Fibroblast of villous mesenchyme (primary cell): ENCODE data around the gene GLRA3. TPM values are rescaled to one million over a fixed set of nuclear protein-coding genes. Genes with fewer than 3 reads are reported as not detected.

Source experiments
- DNase-seq: peaks from one replicate; pipeline ENCODE4 v3.0.0-alpha.2; 2010; ENCODE audit warnings: low read depth
- H3K4me3 ChIP-seq: 2 replicates; pipeline ENCODE4 v1.5.1; 2011; ENCODE audit warnings: low read depth, mild to moderate bottlenecking, low read length
- total RNA-seq: library from RNA; depleted of rRNA; stranded (reverse); fragments of >200 nt; gene quantifications from 2 replicates; pipeline ENCODE4 v1.2.3, GENCODE V29; 2012
- TF ChIP-seq, protein P1 (sequence below): IDR thresholded peaks from 2 replicates; pipeline ENCODE4 v1.5.1; 2012; ENCODE audit warnings: low read depth, mild to moderate bottlenecking, low read length; ENCODE audit not compliant: insufficient read depth

Gene GLRA3
- total RNA-seq, 1 donor = not detected

DNA sequence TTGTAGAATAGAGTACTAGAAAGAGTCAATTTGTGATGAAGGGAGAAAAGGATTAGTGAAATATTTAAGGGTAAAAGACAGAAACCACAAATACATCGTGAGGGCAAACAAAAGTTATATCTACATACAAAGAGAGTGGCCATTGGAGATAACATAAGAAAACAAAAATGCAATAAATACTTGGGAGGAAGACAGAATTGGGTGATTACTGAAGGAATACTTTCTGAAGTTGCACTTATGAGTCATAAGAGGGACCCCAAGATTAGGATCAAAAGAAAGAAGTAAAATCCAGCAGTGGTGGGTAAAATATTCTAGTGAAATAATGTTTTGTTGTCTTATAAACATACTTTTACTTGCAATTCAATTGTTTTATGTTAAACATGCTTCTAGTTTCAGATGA is 53.7 kb downstream of the GLRA3 start:
- no peak for DNase-seq
- TF ChIP-seq, protein P1, sequence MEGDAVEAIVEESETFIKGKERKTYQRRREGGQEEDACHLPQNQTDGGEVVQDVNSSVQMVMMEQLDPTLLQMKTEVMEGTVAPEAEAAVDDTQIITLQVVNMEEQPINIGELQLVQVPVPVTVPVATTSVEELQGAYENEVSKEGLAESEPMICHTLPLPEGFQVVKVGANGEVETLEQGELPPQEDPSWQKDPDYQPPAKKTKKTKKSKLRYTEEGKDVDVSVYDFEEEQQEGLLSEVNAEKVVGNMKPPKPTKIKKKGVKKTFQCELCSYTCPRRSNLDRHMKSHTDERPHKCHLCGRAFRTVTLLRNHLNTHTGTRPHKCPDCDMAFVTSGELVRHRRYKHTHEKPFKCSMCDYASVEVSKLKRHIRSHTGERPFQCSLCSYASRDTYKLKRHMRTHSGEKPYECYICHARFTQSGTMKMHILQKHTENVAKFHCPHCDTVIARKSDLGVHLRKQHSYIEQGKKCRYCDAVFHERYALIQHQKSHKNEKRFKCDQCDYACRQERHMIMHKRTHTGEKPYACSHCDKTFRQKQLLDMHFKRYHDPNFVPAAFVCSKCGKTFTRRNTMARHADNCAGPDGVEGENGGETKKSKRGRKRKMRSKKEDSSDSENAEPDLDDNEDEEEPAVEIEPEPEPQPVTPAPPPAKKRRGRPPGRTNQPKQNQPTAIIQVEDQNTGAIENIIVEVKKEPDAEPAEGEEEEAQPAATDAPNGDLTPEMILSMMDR = no peak
- H3K4me3 ChIP-seq = no peak overlapping the region

DNA sequence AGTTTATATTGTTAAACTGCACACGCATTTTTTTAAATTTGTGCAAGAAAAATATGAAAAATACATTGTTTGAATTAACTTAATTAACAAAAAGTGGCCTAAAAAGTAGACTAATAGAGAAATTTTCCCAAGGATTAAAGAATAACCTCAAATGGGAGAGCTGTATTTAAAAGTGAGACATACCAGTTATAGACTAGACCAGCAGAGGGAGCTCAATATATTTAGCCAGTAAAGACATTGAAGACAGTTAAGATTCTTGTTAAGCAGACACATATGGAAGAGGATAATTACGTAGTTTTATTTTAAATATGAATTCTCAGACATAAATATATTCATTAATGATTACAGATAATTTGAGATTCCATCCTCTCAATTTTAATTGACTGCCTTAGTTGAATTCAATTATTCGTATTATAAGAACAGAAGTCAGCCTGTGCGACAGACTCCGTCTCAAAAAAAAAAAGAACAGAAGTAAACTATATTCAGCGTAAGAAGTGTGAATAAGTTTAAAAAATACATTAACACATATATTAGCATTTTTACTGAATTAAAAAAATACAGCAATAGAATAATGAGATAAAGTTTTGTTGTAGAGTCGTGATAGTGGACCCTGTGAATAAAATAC is 64.8 kb downstream of the GLRA3 start:
- no peak overlapping the region for H3K4me3 ChIP-seq
- peak; percentile 49 for DNase-seq
- TF ChIP-seq, protein P1 = peak; percentile 61

DNA sequence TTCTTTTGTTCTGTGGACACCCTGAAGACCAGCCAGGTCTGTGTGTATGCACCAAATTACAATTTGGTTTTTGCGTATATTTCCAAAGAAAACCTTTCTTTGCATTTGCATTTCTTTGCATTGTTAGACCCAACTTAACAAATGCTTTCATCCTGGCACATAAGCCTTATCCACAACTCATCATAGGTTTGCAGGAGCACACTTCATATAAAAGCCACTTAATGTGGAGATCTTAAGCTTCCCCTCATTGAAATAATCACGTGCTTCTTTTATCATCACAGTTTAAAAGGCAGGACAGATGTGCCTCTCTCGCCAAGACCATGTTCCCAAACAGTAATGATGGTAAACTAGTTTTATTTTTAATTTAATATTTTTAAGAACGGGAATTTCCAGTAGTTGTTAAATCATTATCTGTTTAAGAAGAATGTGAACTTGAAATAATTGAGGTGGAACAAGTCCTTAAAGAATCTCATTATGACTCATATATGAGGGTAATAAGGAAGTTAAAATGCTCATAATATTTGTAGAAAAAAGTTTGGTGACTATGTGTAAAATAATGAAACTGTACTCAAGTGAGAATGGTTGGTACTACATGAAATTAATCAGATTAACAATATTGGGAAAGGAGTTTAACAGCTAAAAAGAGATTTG is 65.5 kb downstream of the GLRA3 start:
- TF ChIP-seq, protein P1 = no peak
- no peak overlapping the region for H3K4me3 ChIP-seq
- no peak for DNase-seq

DNA sequence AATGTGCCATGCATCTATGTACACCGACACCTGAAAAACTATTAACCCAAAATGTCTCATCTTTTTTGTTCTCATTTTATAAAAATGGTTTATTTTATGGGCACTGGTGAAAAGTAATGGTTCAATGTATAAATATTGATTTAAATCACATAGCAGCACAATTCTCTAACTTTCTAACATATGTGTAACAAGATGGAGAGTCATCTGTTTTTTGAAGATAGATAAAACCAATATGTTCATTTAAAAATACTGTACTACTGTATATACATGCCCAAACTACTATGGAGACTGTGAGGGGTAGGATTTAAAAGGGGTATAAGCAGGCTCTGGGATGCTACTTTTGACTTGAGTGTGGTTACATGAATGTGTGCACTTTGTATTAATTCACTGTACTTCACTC is 67.6 kb downstream of the GLRA3 start:
- TF ChIP-seq, protein P1 = no peak
- no peak overlapping the region for H3K4me3 ChIP-seq

DNA sequence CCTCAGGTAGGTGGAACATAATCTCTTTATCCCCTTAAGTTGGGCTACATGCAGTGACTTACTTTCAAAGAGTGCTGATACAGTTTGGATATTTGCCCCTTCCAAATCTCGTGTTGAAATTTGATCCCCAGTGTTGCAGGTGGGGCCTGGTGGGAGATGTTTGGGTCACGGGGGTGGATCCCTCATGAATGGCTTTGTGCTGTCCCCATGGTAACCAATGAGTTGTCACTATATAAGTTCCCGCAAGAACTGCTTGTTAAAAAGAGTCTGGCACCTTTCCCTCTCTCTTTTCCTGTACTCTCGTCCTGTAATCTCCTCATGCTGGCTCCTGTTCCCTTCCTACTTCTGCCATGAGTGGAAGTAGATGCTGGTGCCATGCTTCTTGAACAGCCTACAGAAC is 71.3 kb downstream of the GLRA3 start:
- TF ChIP-seq, protein P1 = no peak
- DNase-seq = no peak
- H3K4me3 ChIP-seq = no peak overlapping the region

More for the DNA sequence above, 67.6 kb downstream of the GLRA3 start:
- DNase-seq = no peak

DNA sequence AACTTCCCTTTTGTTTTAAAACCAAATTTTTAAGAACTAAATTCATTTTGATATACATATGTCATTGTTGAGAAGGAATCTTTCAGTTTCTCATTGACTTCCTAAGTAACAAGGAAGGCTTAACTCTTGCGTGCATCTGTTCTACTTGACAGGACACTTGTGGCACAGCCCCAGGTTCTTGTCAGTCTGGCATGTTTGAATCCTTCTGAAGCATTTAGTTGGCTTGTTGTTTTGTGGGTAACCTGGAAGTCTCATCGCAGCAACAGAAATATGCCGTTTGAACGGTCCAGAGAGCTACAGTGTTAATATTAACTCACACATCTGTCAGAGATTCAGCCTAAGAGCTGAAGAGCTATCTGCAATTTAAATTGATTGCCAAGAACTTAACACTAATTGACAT is 76.0 kb downstream of the GLRA3 start:
- no peak overlapping the region for H3K4me3 ChIP-seq

More for the DNA sequence above, 76.0 kb downstream of the GLRA3 start:
- TF ChIP-seq, protein P1 = no peak
- no peak for DNase-seq
